Measurements from ENCODE around the gene OR12D1.

The OR12D1 gene

GRCh38 chr6:29399525-29399924, 15.2 kb upstream of the OR12D1 start:
- Histone ChIP-seq H3K4me3 (ENCODE audit: insufficient read depth, low read length, poor library complexity, severe bottlenecking) (no peak overlapping the region), H3K79me2 (ENCODE audit: insufficient read depth, low read length) (no peaks in the 10 kb centered on the region), H3K4me2 (ENCODE audit: low read depth, low read length, poor library complexity, severe bottlenecking) (no peak overlapping the region), H3K9me2 (replicated peaks; ENCODE audit: insufficient read depth, low read length) (no peaks in the 10 kb centered on the region), H3K9me3 (ENCODE audit: insufficient read depth, low read length) (no peaks in the 10 kb centered on the region), H3K27ac (ENCODE audit: low read depth, low read length) (no peak overlapping the region), H2AFZ (ENCODE audit: low read depth, low read length, severe bottlenecking) (no peak overlapping the region), H4K20me1 (ENCODE audit: low read depth, low read length) (no peaks in the 10 kb centered on the region; the same call in 1 of the 2 replicates), H3K27me3 (ENCODE audit: low read length) (no peaks in the 10 kb centered on the region; the same call in 1 of the 2 replicates), H3K9ac (ENCODE audit: low read length) (no peak overlapping the region), H3F3A (ENCODE audit: insufficient read depth) (no peaks in the 10 kb centered on the region), H3K36me3 (ENCODE audit: low read length) (no peaks in the 10 kb centered on the region)
- TF ChIP-seq EZH2phosphoT487 (conservative IDR thresholded peaks at IDR 0.05; ENCODE audit: low read length), result no peak
- no peak for TF ChIP-seq CTCF (IDR thresholded peaks at IDR 0.05; ENCODE audit: insufficient read depth, low read length, poor library complexity, severe bottlenecking)

GRCh38 chr6:29403801-29404200, 10.9 kb upstream of the OR12D1 start:
- no peak for TF ChIP-seq EZH2phosphoT487 (conservative IDR thresholded peaks at IDR 0.05; ENCODE audit: low read length)
- TF ChIP-seq CTCF (IDR thresholded peaks at IDR 0.05; ENCODE audit: insufficient read depth, low read length, poor library complexity, severe bottlenecking), result no peak

GRCh38 chr6:29419516-29419915, 4.8 kb downstream of the OR12D1 start:
- Histone ChIP-seq H3F3A (ENCODE audit: insufficient read depth) (no peaks in the 10 kb centered on the region), H3K9ac (ENCODE audit: low read length) (no peak overlapping the region), H3K27ac (ENCODE audit: low read depth, low read length) (no peak overlapping the region), H3K9me3 (ENCODE audit: insufficient read depth, low read length) (no peaks in the 10 kb centered on the region), H3K36me3 (ENCODE audit: low read length) (no peaks in the 10 kb centered on the region), H2AFZ (ENCODE audit: low read depth, low read length, severe bottlenecking) (no peak overlapping the region), H4K20me1 (ENCODE audit: low read depth, low read length) (no peaks in the 10 kb centered on the region; the same call in 1 of the 2 replicates), H3K9me2 (replicated peaks; ENCODE audit: insufficient read depth, low read length) (no peaks in the 10 kb centered on the region), H3K79me2 (ENCODE audit: insufficient read depth, low read length) (no peaks in the 10 kb centered on the region), H3K4me3 (ENCODE audit: insufficient read depth, low read length, poor library complexity, severe bottlenecking) (no peak overlapping the region), H3K27me3 (ENCODE audit: low read length) (0 out of 2 replicates have a peak, but pooled peaks cover 3% of the 10 kb centered on the region), H3K4me2 (ENCODE audit: low read depth, low read length, poor library complexity, severe bottlenecking) (no peak overlapping the region)
- TF ChIP-seq CTCF (IDR thresholded peaks at IDR 0.05; ENCODE audit: insufficient read depth, low read length, poor library complexity, severe bottlenecking), result no peak
- no peak for TF ChIP-seq EZH2phosphoT487 (conservative IDR thresholded peaks at IDR 0.05; ENCODE audit: low read length)

More at GRCh38 chr6:29403801-29404200, 10.9 kb upstream of the OR12D1 start:
- H3K27ac ChIP-seq (ENCODE audit: low read depth, low read length), result no peak overlapping the region
- H4K20me1 ChIP-seq (ENCODE audit: low read depth, low read length), result no peaks in the 10 kb centered on the region
- H3K36me3 ChIP-seq (ENCODE audit: low read length), result no peaks in the 10 kb centered on the region
- no peaks in the 10 kb centered on the region for H3F3A ChIP-seq (ENCODE audit: insufficient read depth)
- no peaks in the 10 kb centered on the region for H3K9me2 ChIP-seq (replicated peaks; ENCODE audit: insufficient read depth, low read length)
- H3K79me2 ChIP-seq (ENCODE audit: insufficient read depth, low read length), result no peaks in the 10 kb centered on the region
- no peak overlapping the region for H3K9ac ChIP-seq (ENCODE audit: low read length)
- no peaks in the 10 kb centered on the region for H3K27me3 ChIP-seq (ENCODE audit: low read length)
- no peak overlapping the region for H3K4me3 ChIP-seq (ENCODE audit: insufficient read depth, low read length, poor library complexity, severe bottlenecking)
- no peak overlapping the region for H3K4me2 ChIP-seq (ENCODE audit: low read depth, low read length, poor library complexity, severe bottlenecking)
- H2AFZ ChIP-seq (ENCODE audit: low read depth, low read length, severe bottlenecking), result no peak overlapping the region
- no peaks in the 10 kb centered on the region for H3K9me3 ChIP-seq (ENCODE audit: insufficient read depth, low read length)

All from SU-DHL-6 (cell line).